HG03565 (cell line): ENCODE results near the gene LRRIQ4.

Source experiments
- ATAC-seq: cut with Tn5 transposase; IDR thresholded peaks from one replicate; pipeline ENCODE4 v1.9.1; 2021; ENCODE audit warnings: mild to moderate bottlenecking, moderate library complexity; ENCODE audit not compliant: unreplicated experiment

Gene LRRIQ4

DNA sequence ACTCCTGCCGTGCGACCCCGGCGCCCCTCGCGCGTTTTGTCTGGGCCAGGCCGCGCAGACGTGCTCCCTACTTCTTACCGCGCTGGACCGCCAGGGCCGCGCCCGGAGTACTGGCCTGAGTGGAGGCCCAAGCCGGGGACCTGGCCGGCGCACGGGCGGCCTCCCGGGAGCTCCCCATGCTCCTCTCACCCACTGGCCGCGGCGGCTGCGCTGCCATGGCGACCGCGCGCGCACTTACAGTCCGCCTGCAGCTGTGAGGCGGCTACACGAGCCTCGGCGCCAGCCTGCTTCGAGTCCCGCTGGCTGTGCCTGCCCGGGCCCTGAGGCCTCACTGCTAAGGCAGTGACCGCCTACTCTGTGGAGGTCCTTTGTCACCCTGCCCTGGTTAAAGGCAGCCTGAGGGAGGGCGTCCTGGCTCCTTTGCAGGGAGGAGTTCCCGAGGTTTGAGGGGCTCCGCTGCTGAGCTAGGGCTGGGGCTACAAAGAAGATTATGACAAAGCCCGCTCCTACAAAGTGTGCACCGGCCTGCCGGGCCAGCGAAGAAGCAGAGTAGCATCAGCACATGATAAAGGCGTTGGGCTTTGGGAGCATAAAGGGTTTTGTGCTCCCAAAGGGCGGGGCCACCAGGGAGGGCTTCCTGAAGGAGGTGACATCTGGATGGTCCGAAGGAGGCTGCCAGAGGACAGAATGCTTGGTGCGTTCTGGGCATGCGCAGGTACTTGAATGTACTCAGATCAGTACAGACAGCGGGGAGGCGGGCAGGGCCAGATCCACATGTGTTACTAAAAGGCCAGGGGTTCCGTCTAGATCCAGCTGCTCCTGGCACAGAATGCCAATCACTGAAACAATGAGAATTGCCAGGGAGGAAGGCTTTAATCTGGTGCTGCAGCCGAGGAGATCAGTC, at the start of gene LRRIQ4, which contains the start of gene LRRC34:
LRRIQ4 (plus strand) TSS at position 539 of the 904 bp plus-strand sequence. CDS start 9,052 bp downstream, outside the sequence.
LRRC34 (minus strand) TSS at position 573 of the 904 bp plus-strand sequence; CDS start at position 217, 356 bp downstream.
- ATAC-seq = peak; percentile 56

DNA sequence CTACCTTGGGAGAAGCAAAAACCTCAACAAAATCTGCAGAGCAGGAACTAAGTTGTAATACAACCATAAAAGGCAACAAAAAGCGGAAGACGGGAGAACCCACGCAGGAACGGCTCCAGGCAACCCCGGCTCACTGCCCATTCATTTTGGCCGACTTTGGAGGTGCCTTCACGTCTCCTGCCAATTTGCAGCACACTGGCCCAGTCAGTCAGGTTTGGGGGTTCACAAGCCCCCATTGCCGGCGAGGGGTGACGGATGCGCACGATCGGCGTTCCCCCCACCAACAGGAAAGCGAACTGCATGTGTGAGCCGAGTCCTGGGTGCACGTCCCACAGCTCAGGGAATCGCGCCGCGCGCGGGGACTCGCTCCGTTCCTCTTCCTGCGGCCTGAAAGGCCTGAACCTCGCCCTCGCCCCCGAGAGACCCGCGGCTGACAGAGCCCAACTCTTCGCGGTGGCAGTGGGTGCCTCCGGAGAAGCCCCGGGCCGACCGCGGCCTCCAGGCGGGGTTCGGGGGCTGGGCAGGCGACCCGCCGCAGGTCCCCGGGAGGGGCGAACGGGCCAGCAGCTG, 48.3 kb upstream of the LRRIQ4 start:
- peak; percentile 26 for ATAC-seq

DNA sequence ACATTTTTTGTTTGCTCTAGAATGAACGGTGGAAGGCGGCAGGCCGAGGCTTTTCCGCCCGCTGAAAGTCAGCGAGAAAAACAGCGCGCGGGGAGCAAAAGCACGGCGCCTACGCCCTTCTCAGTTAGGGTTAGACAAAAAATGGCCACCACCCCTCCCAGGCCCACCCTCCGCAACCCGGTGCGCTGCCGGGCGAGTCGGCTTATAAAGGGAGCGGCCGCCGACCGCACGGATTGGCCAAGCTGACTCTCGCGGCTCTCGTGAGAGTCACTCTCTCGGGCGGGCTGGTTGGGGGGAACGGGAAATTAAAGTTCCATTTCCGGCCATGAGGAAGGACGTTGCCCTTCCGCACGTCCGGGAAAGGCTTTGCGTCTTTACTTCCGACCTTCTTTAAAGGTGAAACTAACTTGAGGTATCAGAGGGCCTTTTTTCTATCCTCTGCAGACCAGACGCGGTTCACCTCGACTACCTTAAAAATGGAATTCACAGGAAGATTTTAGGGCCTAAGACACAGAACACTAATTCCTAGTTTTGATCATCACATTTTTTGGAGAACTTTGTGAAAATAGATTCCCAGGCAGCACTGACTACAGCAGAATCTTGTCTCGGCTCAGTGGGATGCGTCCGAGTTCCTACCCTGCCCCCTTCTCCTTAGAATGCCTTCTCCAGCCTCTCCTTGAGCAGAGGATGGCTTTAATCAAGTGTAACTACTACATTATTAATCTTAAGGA, 47.6 kb upstream of the LRRIQ4 start, which contains the start of gene TERC:
TERC (minus strand) TSS at position 179 of the 731 bp plus-strand sequence.
- ATAC-seq = peak; percentile 62

DNA sequence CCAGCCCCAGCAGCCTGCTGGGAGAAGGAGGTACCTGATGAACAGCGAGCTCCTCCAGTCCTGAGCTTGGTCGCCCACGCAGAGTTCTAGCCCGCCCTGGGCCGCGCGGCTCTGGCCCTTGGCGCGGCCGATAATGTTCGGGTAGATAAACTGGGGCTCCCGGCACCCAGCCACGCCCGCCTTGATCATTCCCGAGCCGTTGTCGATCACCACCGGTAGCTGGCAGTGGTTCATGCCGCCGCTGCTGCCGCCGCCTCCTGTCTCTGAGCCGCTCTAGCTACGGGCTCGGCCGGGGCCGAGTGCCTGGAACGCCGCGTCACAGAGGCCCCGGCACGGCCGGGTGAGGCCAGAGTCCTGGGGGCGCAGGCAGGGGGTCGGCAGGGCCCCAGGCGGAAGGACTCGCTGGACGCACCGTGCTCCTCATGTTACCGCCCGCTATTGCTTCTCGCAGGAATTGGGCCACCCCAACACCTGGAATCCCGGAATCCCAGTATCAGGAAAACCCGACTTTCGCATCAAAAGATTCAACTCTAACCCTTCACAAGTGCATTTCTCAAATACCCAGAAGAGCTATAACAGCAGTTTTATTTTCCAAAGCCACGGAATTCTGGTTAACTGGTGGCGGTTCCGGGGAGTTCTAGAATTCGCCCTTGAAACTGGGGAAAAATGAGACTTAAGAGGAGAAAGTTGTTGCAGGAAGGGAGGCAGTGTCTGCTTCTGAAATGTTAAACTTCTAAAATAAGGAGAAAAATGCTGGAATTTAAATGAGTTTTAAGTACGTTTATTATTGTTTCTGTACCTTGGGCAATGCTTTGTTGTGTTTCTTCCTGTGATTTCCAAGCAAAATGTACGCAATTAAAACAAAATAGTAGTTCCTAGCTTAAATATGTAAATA, 43.1 kb upstream of the LRRIQ4 start, which contains the start of gene ACTRT3:
ACTRT3 (minus strand) TSS at position 275 of the 895 bp plus-strand sequence; CDS start at position 234, 41 bp downstream.
- peak; percentile 24 for ATAC-seq

DNA sequence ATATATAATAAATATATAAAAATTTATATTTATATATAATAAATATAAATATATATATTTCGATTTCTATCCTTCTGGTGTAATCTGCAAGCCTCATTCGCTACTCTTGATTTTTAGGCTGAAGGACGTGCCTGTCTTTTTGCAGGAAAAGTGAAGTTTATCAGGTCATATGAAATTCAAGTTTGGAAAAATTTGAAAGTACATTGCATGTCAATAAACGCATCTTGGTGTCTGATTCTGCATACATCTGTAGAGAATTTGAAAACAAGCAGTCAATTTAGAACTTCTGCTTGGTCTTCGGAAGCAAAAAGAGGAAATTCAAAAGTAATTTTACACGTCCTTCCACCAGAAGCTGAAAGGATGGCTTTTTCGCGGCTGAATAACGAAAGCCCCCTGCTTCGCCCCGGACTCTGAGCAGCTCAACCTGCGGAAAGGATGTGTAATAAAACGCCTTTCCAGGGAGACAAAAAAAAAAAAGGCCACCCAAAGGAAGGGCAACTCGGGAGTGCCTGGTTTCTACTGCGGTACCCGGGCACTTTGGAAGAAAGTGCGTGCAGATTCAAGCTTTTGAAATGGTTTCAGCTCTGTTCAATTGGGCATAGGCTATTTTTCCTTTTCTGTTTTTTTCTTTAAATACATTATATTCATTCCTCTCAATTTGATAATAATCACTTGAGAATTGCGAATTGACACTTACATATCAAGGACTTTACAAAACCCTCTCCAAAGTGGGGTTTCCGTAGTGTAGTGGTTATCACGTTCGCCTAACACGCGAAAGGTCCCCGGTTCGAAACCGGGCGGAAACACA, 41.0 kb upstream of the LRRIQ4 start:
- peak; percentile 18 for ATAC-seq

DNA sequence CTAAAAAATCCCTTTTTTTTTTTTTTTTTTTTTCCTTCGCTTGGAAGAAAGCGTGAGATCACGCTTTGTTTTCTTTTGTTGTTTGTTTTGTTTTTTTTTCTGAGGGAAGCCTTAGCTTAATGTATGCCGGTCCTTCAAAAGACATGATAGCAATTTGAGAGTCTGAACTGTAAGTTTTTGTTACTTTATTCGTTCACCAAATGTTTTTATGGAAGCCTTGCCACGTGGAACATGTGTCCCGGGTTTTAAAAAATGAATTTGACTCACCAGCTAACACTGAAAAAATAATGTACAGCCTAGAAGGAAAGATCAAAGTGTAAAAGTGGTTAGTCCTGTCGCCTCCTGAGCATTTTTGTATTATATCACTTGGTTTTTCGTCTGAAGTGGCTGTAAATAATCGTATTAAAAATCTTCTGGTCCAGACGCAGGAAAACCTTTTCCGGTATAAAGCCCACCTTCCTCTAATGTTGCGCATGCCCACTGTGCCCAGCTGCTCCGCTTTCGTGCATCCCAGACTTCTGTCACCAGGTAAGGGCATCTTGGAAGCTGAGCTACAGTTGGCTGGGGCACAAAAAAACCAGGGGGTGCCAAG, 40.3 kb upstream of the LRRIQ4 start:
- ATAC-seq = peak; percentile 11

DNA sequence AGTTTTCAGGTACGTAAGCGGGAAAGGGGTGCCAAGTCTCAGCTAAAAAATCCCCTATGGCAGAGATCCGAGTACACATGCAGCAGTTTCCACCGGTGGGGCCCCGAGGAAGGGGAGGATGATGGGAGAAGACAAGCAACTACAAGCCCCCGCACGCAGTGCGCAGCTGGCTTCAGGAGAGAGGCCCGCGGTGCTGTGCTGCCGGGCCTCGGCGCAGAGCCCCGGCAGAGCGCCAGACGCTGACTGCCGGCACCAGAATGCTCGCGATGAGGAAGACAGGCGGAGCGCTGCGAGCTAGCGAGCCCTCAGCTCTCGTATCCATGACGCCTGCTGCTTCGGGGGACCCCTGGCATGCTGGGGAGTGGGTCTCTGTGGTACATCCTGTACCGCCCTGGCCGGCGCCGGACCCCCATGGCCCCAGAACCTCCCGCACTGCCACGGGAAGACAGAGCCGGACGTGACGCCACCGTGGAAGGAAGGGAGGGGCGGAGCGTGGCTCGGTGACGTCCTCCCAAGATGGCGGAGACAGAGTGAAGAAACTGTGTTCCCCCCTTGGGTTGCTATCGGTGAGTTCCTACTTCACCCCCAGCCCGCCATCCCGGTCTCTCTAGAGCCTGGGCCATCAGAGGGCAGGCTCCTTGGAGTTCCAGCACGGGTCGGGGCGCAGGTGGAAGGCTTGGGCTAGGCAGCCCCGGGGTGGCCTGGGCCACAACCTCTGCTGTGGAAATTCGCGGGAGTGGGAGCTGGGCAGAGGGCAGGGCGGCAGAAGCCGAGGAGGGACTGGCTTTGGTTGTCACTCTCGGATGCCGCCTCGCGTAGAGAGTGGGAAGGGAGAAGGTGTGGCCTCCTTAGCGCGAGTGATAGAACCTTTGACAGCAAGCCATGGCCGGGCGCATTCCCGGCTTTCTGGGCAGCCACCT, 39.5 kb upstream of the LRRIQ4 start, which contains the start of gene MYNN:
MYNN (plus strand) TSS at position 500 of the 920 bp plus-strand sequence. CDS start 900 bp downstream, outside the sequence.
- peak; percentile 60 for ATAC-seq

DNA sequence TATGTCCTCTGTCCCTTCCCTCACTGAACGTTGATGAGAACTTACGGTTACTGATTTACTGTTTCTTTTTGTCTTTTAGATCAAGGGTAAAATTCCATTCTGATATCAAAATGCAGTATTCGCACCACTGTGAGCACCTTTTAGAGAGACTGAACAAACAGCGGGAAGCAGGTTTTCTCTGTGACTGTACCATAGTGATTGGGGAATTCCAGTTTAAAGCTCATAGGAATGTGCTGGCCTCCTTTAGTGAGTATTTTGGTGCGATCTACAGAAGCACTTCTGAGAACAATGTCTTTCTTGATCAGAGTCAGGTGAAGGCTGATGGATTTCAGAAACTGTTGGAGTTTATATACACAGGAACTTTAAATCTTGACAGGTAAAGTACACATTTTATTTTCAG, 38.5 kb upstream of the LRRIQ4 start:
- no peak for ATAC-seq

DNA sequence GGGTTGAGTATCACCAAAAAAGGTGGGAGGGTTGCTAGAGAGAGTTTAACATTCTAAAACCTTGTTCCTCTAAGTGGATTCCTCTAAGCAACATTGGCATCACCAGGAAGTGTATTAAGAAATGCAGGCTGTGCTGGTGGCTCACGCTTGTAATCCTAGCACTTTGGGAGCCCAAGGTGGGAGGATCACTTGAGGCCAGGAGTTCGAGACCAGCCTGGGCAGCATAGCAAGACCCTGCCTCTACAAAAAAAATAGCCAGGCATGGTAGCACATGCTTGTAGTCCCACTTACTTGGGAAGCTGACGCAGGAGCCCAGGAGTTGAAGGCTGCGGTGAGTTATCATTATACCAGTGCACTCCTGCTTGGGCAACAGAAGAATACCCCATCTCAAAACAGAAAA, 34.8 kb upstream of the LRRIQ4 start:
- no peak for ATAC-seq

DNA sequence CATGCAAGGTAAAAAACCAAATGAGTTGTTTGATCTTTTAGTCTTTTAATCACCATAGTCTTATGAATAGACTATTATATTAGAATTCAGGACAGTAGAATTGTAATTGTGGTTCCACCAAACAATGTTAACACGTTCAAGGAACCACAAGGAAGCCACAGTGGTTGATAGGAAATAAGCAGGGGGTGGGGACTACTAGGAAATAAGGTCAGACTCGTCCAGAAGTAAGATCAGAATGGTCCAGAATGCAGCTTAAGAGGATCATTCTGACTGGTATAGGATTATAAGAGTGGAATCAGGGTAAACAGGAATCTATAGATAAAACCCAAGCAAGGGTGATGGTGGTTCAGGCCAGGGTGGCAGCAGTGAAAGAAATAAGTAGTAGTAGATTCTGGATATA, 31.9 kb upstream of the LRRIQ4 start:
- no peak for ATAC-seq

DNA sequence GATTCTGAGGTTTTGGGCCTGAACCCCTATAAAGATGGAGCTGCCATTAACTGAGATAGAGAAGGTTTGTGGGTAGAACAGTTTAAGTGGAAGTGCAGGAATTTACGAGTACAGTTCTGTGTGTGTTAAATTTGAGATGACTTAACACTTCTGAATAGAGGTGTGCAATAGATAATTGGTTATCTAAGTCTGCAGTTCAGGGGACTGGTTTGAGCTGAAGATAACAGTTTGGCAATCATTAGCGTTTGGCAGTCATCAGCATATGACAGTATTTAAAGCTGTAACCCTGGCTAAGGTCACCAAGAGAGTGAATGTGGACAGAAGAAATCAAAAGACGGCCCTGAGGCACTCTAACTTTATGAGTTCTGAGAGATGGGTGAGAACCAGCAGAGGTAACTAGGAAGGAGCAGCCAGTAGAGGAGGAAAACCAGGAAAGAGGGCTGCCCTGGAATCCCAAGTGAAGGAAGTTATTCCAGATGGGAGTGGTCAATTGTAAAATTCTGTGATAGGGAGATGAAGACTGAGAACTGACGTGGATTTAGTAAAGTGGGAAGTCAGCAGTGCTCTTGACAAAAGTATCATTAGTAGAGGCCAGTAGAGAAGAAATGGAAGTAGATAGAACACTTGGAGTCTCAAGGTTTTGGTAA, 31.3 kb upstream of the LRRIQ4 start:
- no peak for ATAC-seq

DNA sequence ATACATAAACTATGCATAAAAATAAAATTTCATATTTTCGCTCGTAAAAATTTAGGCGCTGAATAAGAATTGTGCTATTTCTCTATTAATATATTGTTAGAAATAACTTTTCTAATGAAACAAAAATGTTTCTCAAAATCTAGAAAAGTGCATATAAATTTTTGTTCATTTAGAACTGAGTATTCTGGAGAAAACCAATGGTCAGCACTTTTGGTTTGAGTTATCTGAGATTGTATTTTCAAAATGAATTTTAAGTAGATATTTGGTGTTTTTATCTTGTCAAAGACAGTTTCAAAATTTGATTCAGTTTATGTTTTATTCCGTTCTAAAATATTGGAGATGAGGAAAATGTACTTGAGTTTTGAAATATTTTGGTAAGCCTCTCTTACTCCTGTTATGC, 25.6 kb upstream of the LRRIQ4 start:
- no peak for ATAC-seq

DNA sequence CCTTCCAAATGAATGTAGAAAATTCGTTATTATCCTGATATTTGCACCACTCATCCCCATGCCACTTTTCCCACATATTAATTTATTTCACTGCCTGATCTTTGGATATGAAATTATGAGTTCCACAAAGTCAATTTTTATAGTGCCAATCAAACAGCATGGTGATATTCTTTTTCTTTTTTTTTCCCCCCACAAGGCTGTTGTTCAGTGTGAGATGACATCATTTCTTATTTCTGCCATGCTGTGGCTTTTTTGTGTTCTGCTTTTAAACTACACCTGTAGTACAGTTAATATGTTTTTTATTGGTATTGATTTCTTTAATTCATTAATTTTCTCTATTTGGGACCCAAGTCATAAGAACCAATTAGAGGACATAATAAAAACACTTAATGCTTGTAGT, 24.9 kb upstream of the LRRIQ4 start:
- ATAC-seq = no peak

DNA sequence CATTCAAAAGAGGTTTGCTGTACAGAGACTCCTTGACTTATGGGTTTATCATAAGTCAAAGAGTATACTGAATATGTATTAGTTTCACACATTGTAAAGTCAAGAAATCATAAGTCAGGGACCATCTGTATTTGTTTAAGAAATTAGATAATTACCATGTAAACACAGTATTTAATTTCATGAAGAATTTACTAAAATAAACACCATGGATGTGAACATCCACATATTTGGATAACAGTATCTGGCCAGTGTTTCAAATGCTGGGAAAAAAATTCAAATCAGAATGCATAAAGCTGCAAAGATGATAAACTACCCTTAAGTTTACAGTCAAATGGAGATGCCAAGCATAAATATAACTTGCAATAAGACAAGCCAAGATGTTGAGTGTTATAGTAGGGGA, 22.5 kb upstream of the LRRIQ4 start:
- ATAC-seq = no peak

DNA sequence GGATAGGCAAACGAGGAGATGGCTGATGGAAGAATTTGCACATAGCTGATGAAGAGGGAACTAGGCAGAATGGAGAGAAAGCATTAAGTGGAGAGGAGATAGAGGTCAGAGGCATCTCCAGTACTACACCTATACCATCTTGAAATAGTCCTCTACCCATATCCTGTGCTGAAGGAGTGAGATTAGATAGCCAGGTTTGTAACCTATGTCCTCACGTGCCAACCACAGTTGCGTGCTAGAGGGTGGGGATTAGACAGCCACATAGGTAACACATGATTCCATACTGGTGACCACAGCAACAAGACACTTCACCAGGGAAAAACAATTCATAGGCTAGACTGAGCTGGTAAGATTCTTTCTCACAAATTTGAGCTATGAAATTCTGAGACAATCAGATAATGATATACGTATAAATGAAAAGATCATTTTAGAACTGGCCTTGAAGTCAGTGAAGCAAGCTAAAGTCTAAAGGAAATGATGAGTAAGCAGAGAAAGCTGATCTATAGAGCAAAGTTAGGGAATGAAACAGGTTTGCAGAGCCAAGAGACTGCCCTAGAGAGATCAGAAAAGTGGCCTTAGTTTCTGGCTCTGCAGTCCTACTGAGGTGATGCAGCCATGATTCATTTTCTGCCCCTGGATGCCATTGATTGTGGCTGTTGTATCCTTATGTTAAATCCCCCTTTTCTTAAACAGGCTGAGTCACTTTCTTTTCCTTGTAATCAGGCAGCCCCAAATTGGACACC, 21.8 kb upstream of the LRRIQ4 start:
- no peak for ATAC-seq

DNA sequence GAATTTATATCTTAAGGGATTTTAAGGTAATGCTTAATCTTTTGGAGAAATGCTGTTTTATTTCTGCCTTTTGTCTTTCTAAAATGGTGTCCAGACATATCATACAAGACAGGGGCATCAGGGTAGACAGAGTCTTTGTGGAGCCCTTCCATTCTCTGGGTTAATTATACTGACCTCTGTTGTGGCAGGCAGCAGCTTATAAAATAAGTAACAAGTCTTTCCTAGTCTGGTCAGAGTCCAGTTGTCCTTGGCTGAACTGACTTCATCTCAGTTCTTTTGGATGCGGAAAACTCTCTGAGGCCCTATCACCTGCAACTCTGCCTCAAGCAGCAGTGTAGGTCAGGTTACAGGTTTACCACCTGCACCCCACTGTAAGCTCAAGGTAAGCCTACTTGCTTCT, 20.3 kb upstream of the LRRIQ4 start:
- no peak for ATAC-seq

DNA sequence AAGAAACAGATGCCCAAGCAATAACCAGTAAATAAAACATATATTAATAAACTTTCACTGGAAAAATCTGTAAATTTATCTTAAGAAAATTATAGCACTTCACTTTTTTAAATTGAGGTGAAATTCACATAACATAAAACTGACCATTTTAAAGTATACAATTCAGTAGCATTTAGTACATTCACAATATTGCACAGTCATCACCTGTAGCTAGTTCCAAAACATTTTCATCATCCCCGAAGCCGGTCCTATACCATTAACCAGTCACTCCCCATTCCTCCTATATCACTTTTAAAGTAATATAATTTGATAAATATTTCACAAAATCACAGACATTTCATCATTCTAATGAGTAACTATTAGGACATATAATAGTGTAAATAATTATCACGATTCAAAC, 8.0 kb upstream of the LRRIQ4 start:
- no peak for ATAC-seq
